HEK293 (cell line): ENCODE data around the gene DROSHA.

Experiments used
- CTCF ChIA-PET: fragments of 350-600 bp; formaldehyde crosslinking; extraction: SDS; loops from one replicate; lab custom pipeline; 2021; ENCODE audit warnings: antibody characterized with exemption; lab: Yijun Ruan, JAX
- POLR2A ChIA-PET: fragments of 300-600 bp; formaldehyde crosslinking; extraction: SDS; loops from one replicate; lab custom pipeline; 2020; ENCODE audit warnings: antibody characterized with exemption, inconsistent platforms; lab: Yijun Ruan, JAX
- H3K27ac ChIP-seq: fragments of 200-500 bp; sonication (Bioruptor generic); 2 replicates; pipeline ENCODE4 v1.5.1; 2014; ENCODE audit warnings: low read depth, low read length, control low read depth, inconsistent platforms; ENCODE audit errors: extremely low read depth
- H3K36me3 ChIP-seq, 2 experiments: fragments of 200-500 bp in 1 of 2; sonication (Bioruptor generic) in 1 of 2; 1 replicate in 1 of 2; 2 replicates in 1 of 2; pipeline ENCODE4 v1.5.1; 2014 to 2017; ENCODE audit warnings: inconsistent platforms in 2 of 2, low read length in 2 of 2; ENCODE audit not compliant: control insufficient read depth in 2 of 2, insufficient read depth in 1 of 2
- H3K4me1 ChIP-seq: fragments of 200-500 bp; sonication (Bioruptor generic); 2 replicates; pipeline ENCODE4 v1.5.1; 2014; ENCODE audit warnings: mild to moderate bottlenecking, low read length, inconsistent platforms; ENCODE audit not compliant: control insufficient read depth, insufficient read depth
- H3K4me3 ChIP-seq: 2 replicates; pipeline ENCODE4 v1.5.1; 2011; ENCODE audit warnings: low read depth, mild to moderate bottlenecking, control low read depth, low read length, moderate library complexity
- H3K9me3 ChIP-seq: fragments of 200-500 bp; sonication (Bioruptor generic); 2 replicates; pipeline ENCODE4 v1.5.1; 2014; ENCODE audit warnings: low read depth, low read length, inconsistent platforms; ENCODE audit not compliant: control insufficient read depth, insufficient read depth
- GLI2 ChIP-seq: fragments of 450-650 bp; formaldehyde crosslinking; IDR thresholded peaks from 2 replicates; pipeline ENCODE4; 2017; ENCODE audit warnings: missing biosample characterization, missing genetic modification characterization, low read depth, borderline replicate concordance
- HOXA7 ChIP-seq: sonication (generic); formaldehyde crosslinking; IDR thresholded peaks from 2 replicates; pipeline ENCODE4 v1.8.1; 2022; ENCODE audit warnings: missing genetic modification reagents, borderline replicate concordance
- KLF8 ChIP-seq: fragments of 450-650 bp; formaldehyde crosslinking; IDR thresholded peaks from 2 replicates; pipeline ENCODE4 v1.5.1; 2016; ENCODE audit warnings: missing biosample characterization, missing genetic modification characterization
- SP7 ChIP-seq: fragments of 450-650 bp; formaldehyde crosslinking; IDR thresholded peaks from 2 replicates; pipeline ENCODE4 v1.5.1; 2016; ENCODE audit warnings: missing biosample characterization, missing genetic modification characterization
- YY2 ChIP-seq: fragments of 450-650 bp; formaldehyde crosslinking; IDR thresholded peaks from 2 replicates; pipeline ENCODE4 v1.5.1; 2016; ENCODE audit warnings: missing biosample characterization, missing genetic modification characterization
- ZBTB17 ChIP-seq: fragments of 450-650 bp; formaldehyde crosslinking; IDR thresholded peaks from 2 replicates; pipeline ENCODE4 v1.5.1; 2016; ENCODE audit warnings: missing biosample characterization, missing genetic modification characterization
- ZNF248 ChIP-seq: fragments of 450-650 bp; formaldehyde crosslinking; IDR thresholded peaks from 2 replicates; pipeline ENCODE4 v1.5.1; 2017; ENCODE audit warnings: missing biosample characterization, missing genetic modification characterization
- ZNF335 ChIP-seq: fragments of 450-650 bp; formaldehyde crosslinking; conservative IDR thresholded peaks from 2 replicates; pipeline ENCODE4 v1.5.1; 2016; ENCODE audit warnings: missing biosample characterization, missing genetic modification characterization
- ZNF529 ChIP-seq: fragments of 450-650 bp; formaldehyde crosslinking; IDR thresholded peaks from 2 replicates; pipeline ENCODE4 v1.5.1; 2017; ENCODE audit warnings: missing genetic modification characterization, missing biosample characterization; ENCODE audit not compliant: insufficient replicate concordance
- ZNF629 ChIP-seq: fragments of 450-650 bp; formaldehyde crosslinking; IDR thresholded peaks from 2 replicates; pipeline ENCODE4 v1.5.1; 2017; ENCODE audit warnings: missing biosample characterization, missing genetic modification characterization
- ZNF768 ChIP-seq: fragments of 450-650 bp; formaldehyde crosslinking; IDR thresholded peaks from 2 replicates; pipeline ENCODE4 v1.5.1; 2018; ENCODE audit warnings: missing biosample characterization, mild to moderate bottlenecking, missing genetic modification characterization
- ZNF843 ChIP-seq: fragments of 450-650 bp; formaldehyde crosslinking; IDR thresholded peaks from 2 replicates; pipeline ENCODE4 v1.5.1; 2016; ENCODE audit warnings: missing biosample characterization, missing genetic modification characterization
- ZSCAN16 ChIP-seq: fragments of 450-650 bp; formaldehyde crosslinking; IDR thresholded peaks from 2 replicates; pipeline ENCODE4 v1.5.1; 2016; ENCODE audit warnings: missing biosample characterization, missing genetic modification characterization
- ZSCAN30 ChIP-seq: fragments of 450-650 bp; IDR thresholded peaks from 2 replicates; pipeline ENCODE4 v1.5.1; 2018; ENCODE audit warnings: missing biosample characterization, mild to moderate bottlenecking, missing genetic modification characterization, moderate library complexity
- ZXDB ChIP-seq: fragments of 450-650 bp; formaldehyde crosslinking; IDR thresholded peaks from 2 replicates; pipeline ENCODE4 v1.5.1; 2016; ENCODE audit warnings: missing biosample characterization, missing genetic modification characterization
- TF ChIP-seq, protein P1 (sequence below): fragments of 450-650 bp; formaldehyde crosslinking; IDR thresholded peaks from 2 replicates; pipeline ENCODE4 v1.5.1; 2016; ENCODE audit warnings: missing biosample characterization, missing genetic modification characterization
- TF ChIP-seq, protein P2 (sequence below): fragments of 450-650 bp; formaldehyde crosslinking; conservative IDR thresholded peaks from 2 replicates; pipeline ENCODE4 v1.5.1; 2016; ENCODE audit warnings: low read depth, missing biosample characterization, missing genetic modification characterization
- TF ChIP-seq, protein P3 (sequence below): fragments of 450-650 bp; formaldehyde crosslinking; IDR thresholded peaks from 2 replicates; pipeline ENCODE4 v1.5.1; 2016; ENCODE audit warnings: missing biosample characterization, missing genetic modification characterization
- TF ChIP-seq, protein P4 (sequence below): IDR thresholded peaks from 2 replicates; pipeline ENCODE4 v1.6.1; 2011; ENCODE audit warnings: mild to moderate bottlenecking, low read depth, low read length, borderline replicate concordance
- TF ChIP-seq, protein P5 (sequence below): fragments of 450-650 bp; formaldehyde crosslinking; IDR thresholded peaks from 2 replicates; pipeline ENCODE4; 2016; ENCODE audit warnings: missing biosample characterization, missing genetic modification characterization

DROSHA gene

DNA sequence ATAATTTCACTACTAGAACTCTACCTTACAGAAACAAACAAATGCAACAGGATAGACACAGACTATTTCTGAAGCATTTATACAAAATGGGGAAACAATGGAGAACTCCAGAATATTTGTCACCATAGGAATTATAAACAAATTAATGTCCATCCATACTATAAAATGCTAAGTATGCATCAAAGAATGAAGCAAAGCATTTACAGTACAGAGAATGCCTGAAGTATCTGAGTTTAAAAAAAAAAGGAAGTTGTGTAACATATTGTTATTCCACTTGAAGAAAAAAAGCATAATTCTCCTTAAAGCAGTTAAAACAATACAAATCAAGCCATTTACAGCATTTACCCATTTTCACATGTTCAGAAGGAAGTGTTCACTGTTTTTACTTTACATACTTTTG lies 53.0 kb downstream of the DROSHA start:
- no peaks in the 10 kb centered on the region for H3K9me3 ChIP-seq
- peaks cover 43% of the 10 kb centered on the region in 2 experiments for H3K36me3 ChIP-seq
- no peak for TF ChIP-seq ZNF629
- TF ChIP-seq ZNF529, result no peak
- TF ChIP-seq, protein P1, sequence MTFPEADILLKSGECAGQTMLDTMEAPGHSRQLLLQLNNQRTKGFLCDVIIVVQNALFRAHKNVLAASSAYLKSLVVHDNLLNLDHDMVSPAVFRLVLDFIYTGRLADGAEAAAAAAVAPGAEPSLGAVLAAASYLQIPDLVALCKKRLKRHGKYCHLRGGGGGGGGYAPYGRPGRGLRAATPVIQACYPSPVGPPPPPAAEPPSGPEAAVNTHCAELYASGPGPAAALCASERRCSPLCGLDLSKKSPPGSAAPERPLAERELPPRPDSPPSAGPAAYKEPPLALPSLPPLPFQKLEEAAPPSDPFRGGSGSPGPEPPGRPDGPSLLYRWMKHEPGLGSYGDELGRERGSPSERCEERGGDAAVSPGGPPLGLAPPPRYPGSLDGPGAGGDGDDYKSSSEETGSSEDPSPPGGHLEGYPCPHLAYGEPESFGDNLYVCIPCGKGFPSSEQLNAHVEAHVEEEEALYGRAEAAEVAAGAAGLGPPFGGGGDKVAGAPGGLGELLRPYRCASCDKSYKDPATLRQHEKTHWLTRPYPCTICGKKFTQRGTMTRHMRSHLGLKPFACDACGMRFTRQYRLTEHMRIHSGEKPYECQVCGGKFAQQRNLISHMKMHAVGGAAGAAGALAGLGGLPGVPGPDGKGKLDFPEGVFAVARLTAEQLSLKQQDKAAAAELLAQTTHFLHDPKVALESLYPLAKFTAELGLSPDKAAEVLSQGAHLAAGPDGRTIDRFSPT (tag by site-specific recombination), result no peak
- TF ChIP-seq, protein P2, sequence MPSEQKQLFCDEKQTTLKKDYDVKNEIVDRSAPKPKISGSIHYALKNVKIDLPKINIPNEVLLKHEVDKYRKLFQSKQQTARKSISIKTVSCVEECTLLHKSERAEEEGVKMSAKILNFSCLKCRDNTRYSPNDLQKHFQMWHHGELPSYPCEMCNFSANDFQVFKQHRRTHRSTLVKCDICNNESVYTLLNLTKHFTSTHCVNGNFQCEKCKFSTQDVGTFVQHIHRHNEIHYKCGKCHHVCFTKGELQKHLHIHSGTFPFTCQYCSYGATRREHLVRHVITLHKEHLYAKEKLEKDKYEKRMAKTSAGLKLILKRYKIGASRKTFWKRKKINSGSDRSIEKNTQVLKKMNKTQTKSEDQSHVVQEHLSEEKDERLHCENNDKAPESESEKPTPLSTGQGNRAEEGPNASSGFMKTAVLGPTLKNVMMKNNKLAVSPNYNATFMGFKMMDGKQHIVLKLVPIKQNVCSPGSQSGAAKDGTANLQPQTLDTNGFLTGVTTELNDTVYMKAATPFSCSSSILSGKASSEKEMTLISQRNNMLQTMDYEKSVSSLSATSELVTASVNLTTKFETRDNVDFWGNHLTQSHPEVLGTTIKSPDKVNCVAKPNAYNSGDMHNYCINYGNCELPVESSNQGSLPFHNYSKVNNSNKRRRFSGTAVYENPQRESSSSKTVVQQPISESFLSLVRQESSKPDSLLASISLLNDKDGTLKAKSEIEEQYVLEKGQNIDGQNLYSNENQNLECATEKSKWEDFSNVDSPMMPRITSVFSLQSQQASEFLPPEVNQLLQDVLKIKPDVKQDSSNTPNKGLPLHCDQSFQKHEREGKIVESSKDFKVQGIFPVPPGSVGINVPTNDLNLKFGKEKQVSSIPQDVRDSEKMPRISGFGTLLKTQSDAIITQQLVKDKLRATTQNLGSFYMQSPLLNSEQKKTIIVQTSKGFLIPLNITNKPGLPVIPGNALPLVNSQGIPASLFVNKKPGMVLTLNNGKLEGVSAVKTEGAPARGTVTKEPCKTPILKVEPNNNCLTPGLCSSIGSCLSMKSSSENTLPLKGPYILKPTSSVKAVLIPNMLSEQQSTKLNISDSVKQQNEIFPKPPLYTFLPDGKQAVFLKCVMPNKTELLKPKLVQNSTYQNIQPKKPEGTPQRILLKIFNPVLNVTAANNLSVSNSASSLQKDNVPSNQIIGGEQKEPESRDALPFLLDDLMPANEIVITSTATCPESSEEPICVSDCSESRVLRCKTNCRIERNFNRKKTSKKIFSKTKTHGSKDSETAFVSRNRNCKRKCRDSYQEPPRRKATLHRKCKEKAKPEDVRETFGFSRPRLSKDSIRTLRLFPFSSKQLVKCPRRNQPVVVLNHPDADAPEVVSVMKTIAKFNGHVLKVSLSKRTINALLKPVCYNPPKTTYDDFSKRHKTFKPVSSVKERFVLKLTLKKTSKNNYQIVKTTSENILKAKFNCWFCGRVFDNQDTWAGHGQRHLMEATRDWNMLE (tag by site-specific recombination), result no peak
- TF ChIP-seq, protein P3, sequence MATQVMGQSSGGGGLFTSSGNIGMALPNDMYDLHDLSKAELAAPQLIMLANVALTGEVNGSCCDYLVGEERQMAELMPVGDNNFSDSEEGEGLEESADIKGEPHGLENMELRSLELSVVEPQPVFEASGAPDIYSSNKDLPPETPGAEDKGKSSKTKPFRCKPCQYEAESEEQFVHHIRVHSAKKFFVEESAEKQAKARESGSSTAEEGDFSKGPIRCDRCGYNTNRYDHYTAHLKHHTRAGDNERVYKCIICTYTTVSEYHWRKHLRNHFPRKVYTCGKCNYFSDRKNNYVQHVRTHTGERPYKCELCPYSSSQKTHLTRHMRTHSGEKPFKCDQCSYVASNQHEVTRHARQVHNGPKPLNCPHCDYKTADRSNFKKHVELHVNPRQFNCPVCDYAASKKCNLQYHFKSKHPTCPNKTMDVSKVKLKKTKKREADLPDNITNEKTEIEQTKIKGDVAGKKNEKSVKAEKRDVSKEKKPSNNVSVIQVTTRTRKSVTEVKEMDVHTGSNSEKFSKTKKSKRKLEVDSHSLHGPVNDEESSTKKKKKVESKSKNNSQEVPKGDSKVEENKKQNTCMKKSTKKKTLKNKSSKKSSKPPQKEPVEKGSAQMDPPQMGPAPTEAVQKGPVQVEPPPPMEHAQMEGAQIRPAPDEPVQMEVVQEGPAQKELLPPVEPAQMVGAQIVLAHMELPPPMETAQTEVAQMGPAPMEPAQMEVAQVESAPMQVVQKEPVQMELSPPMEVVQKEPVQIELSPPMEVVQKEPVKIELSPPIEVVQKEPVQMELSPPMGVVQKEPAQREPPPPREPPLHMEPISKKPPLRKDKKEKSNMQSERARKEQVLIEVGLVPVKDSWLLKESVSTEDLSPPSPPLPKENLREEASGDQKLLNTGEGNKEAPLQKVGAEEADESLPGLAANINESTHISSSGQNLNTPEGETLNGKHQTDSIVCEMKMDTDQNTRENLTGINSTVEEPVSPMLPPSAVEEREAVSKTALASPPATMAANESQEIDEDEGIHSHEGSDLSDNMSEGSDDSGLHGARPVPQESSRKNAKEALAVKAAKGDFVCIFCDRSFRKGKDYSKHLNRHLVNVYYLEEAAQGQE, result no peak
- TF ChIP-seq ZNF843 (tag by site-specific recombination), result no peak
- TF ChIP-seq ZNF248 (tag by site-specific recombination), result no peak
- POLR2A ChIA-PET, result no interaction called here
- H3K4me3 ChIP-seq, result no peak overlapping the region
- no peak overlapping the region for H3K27ac ChIP-seq
- H3K4me1 ChIP-seq, result no peaks in the 10 kb centered on the region
- CTCF ChIA-PET, result no interaction called here

DNA sequence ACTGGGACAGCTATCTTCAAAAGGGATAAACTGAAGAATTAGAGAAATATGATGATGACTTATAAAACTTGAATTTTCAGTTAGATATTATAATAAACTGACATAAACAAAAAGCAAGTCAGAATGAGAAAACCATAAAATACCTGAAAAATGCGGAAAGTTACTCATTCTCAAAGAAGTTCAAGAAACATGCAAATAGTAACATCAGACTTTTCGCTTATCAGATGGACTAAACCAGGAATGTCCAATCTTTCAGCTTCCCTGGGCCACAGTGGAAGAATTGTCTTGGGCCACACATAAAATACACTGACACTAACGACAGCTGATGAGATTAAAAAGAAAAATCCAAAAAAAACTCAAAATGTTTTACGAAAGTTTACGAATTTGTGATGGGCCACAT lies 53.9 kb downstream of the DROSHA start:
- POLR2A ChIA-PET, result no interaction called here
- Histone ChIP-seq H3K4me1 (no peaks in the 10 kb centered on the region), H3K36me3 (peaks cover 34 to 45% of the 10 kb centered on the region in 2 experiments)
- TF ChIP-seq YY2 (tag by site-specific recombination) (no peak), ZXDB (no peak), ZNF335 (tag by site-specific recombination) (no peak), ZSCAN30 (no peak), HOXA7 (CRISPR knock-in tag) (no peak), SP7 (no peak), ZBTB17 (tag by site-specific recombination) (no peak), GLI2 (tag by site-specific recombination) (no peak), ZNF248 (tag by site-specific recombination) (no peak), KLF8 (tag by site-specific recombination) (no peak), ZNF768 (tag by site-specific recombination) (no peak), ZSCAN16 (tag by site-specific recombination) (no peak)
- TF ChIP-seq, protein P4, sequence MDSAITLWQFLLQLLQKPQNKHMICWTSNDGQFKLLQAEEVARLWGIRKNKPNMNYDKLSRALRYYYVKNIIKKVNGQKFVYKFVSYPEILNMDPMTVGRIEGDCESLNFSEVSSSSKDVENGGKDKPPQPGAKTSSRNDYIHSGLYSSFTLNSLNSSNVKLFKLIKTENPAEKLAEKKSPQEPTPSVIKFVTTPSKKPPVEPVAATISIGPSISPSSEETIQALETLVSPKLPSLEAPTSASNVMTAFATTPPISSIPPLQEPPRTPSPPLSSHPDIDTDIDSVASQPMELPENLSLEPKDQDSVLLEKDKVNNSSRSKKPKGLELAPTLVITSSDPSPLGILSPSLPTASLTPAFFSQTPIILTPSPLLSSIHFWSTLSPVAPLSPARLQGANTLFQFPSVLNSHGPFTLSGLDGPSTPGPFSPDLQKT, result no peak
- TF ChIP-seq, protein P5, sequence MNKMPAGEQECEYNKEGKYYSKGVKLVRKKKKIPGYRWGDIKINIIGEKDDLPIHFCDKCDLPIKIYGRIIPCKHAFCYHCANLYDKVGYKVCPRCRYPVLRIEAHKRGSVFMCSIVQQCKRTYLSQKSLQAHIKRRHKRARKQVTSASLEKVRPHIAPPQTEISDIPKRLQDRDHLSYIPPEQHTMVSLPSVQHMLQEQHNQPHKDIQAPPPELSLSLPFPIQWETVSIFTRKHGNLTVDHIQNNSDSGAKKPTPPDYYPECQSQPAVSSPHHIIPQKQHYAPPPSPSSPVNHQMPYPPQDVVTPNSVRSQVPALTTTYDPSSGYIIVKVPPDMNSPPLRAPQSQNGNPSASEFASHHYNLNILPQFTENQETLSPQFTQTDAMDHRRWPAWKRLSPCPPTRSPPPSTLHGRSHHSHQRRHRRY (tag by site-specific recombination), result no peak
- TF ChIP-seq, all 188 proteins: peak for 0
- Histone ChIP-seq H3K4me3 (no peak overlapping the region), H3K27ac (no peak overlapping the region), H3K9me3 (no peaks in the 10 kb centered on the region)
- CTCF ChIA-PET, result interaction anchor here (0.5 kb wide), 1 partner anchor 43 kb away, joined by 3 read pairs; no protein-coding TSS in a partner anchor
